Suppressor macrophage treated with lipopolysaccharide for 4 hours (primary cell): ENCODE results near the gene GRM8.
A peak's percentile ranks its signal among the peaks of the same experiment; 100 is the strongest.

Experiments used
- DNase-seq: peaks from one replicate; pipeline ENCODE4 v3.0.0-alpha.2; 2020

Gene GRM8

GRCh38 chr7:127230192-127230925 lies 22.4 kb downstream of the GRM8 start:
- DNase-seq: no peak

- no peak for DNase-seq
Measured at GRCh38 chr7:127226685-127227374, 25.9 kb downstream of the GRM8 start.

GRCh38 chr7:127221731-127222130 lies 31.0 kb downstream of the GRM8 start:
- no peak for DNase-seq

- no peak for DNase-seq
Measured at GRCh38 chr7:127214956-127215718, 37.6 kb downstream of the GRM8 start.

GRCh38 chr7:127209886-127210285 lies 42.9 kb downstream of the GRM8 start:
- DNase-seq: no peak

GRCh38 chr7:127208860-127209259 lies 43.9 kb downstream of the GRM8 start:
- DNase-seq: no peak

GRCh38 chr7:127208351-127208750 lies 44.4 kb downstream of the GRM8 start:
- DNase-seq: no peak

GRCh38 chr7:127207806-127208205 lies 44.9 kb downstream of the GRM8 start:
- no peak for DNase-seq

GRCh38 chr7:127207230-127207629 lies 45.5 kb downstream of the GRM8 start:
- no peak for DNase-seq

- no peak for DNase-seq
Measured at GRCh38 chr7:127194571-127194970, 58.2 kb downstream of the GRM8 start.

- DNase-seq: no peak
Measured at GRCh38 chr7:127189886-127190285, 62.9 kb downstream of the GRM8 start.

- DNase-seq: no peak
Measured at GRCh38 chr7:127189074-127189473, 63.7 kb downstream of the GRM8 start.

- no peak for DNase-seq
Measured at GRCh38 chr7:127187740-127188139, 65.0 kb downstream of the GRM8 start.

GRCh38 chr7:127186686-127187085 lies 66.1 kb downstream of the GRM8 start:
- DNase-seq: no peak

- DNase-seq: no peak
Measured at GRCh38 chr7:127177156-127177555, 75.6 kb downstream of the GRM8 start.

GRCh38 chr7:127162366-127162765 lies 90.4 kb downstream of the GRM8 start:
- no peak for DNase-seq

- peak; percentile 1 for DNase-seq
Measured at GRCh38 chr7:127158659-127159058, 94.1 kb downstream of the GRM8 start.

- DNase-seq: no peak
Measured at GRCh38 chr7:127154958-127155357, 97.8 kb downstream of the GRM8 start.

- no peak for DNase-seq
Measured at GRCh38 chr7:127154101-127154500, 98.6 kb downstream of the GRM8 start.

GRCh38 chr7:127153315-127153714 lies 99.4 kb downstream of the GRM8 start:
- no peak for DNase-seq

- no peak for DNase-seq
Measured at GRCh38 chr7:127152423-127152822, 100.3 kb downstream of the GRM8 start.

GRCh38 chr7:127151379-127151778 lies 101.4 kb downstream of the GRM8 start:
- DNase-seq: no peak

GRCh38 chr7:127150543-127150942 lies 102.2 kb downstream of the GRM8 start:
- DNase-seq: no peak
